HG03196 (cell line): ENCODE results near the gene SAFB.
"Not testable (repeated sequence)": the region's sequence is repeated elsewhere in the genome, so short reads cannot be mapped to it uniquely, and the experiment has no call there.

Experiments used
- ATAC-seq: cut with Tn5 transposase; IDR thresholded peaks from one replicate; pipeline ENCODE4 v1.9.1; 2021; ENCODE audit not compliant: unreplicated experiment

Gene SAFB

DNA sequence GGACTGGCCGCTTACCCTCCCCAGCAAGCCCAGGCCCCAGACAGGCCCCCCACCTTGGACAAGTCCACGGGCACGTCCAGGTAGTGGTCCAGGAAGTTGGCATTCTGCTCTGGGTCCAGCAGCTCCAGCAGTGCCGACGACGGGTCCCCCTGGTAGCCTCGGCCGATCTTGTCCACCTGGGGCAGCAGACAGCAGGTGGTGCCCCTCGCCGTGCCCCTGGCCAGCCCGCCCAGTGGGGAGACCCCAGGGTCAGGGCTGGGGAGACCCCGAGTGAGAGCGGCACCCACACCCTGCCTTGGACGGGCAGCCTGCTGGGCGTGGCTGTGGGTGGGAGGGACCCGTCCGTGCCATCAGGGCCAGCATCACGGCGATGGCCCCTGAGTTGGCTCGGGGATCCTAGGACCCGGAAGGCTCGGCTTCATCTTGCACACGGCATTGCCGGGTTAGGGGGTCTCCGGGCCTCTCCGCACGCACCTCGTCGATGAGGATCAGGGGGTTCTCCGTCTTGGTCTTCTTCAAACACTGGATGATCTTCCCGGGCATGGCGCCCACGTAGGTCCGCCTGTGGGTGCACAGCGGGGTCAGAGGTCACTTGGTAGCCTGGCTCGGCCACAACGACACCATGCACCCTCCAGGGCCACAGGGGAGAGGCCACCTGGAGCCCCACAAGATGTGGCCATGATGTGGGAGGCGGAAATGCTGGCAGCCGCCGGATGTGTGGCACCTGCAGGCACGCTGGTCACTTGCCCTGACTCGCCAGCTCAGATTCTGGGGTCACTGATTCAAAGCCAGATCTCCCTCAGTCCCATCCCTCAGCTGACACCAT lies 73.5 kb downstream of the SAFB start:
- ATAC-seq: no peak

DNA sequence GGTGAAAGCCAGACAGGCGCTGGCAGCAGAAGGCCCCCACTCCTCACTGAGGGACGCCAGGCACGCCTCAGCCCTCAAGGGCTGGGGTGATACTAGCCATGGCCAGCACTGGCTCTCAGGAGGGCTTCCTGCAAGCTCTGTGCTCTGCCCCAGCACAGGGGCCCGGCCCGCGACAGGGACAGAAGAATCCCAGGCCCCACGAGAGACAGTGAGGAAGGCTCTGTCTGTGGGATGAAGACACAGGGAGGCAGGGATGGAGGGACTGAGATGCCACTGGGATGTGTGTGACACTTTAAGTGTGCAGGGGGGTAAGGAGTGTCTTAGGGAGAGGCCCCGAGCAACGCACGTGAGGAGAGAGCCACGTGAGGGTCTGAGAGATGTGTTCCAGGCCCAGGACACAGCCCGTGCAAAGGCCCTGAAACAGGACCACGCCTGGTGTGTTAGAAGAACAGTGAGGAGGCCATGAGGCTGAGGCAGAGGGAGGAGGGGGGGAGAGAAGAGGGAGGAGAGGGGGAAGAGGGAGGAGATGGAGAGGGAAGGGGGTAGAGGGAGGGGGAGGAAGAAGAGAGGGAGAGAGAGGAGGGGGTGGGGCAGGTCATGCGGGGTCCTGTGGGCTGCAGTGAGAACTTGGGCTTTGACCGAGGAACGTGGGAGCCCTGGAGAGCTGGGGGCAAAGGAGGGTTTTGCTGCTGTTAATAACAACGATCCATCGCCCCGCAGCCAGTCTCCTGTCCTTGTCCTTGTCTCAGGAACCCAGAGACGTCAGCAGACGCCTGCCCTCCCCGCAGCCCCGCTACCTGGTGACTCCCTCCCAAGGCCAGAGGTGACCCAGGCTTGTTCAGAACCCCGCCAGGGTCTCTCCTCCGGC lies 74.4 kb downstream of the SAFB start:
- ATAC-seq: no peak

DNA sequence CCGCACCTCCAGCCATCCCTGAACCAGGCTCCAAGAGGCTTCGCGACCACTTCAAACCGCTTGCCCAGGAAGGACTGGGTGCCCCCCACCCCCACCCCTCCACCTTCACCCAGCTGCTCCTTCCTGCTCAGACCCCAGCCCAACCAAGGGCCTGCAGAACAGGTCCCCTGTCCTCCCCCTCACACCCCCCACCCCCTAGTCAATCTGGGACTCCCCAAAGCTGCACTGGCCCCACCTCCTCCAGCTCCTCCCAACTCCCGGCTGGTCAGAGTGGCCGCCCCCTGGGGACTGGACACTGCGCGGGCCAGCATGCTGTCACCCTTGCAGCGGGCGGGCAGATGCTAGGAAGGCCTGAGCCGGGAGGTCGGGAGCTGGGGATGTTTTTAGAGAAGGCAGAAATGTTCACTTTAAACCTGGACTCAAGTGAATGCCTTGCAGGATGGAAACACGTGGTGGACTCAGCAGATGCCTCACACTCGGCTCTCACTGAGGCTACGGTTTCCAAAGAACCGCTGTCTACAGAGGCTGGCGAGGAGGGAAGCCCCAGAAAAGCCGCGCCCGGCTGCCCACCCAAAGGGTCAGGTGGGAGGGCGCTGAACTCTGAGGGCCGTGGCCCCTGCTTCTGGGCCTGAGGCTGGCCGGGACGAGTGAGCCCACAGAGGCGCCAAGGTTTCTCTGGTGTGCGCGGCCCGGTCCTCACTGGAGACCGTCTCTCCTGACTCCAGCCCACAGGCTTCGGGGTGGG lies 75.2 kb downstream of the SAFB start:
- no peak for ATAC-seq

DNA sequence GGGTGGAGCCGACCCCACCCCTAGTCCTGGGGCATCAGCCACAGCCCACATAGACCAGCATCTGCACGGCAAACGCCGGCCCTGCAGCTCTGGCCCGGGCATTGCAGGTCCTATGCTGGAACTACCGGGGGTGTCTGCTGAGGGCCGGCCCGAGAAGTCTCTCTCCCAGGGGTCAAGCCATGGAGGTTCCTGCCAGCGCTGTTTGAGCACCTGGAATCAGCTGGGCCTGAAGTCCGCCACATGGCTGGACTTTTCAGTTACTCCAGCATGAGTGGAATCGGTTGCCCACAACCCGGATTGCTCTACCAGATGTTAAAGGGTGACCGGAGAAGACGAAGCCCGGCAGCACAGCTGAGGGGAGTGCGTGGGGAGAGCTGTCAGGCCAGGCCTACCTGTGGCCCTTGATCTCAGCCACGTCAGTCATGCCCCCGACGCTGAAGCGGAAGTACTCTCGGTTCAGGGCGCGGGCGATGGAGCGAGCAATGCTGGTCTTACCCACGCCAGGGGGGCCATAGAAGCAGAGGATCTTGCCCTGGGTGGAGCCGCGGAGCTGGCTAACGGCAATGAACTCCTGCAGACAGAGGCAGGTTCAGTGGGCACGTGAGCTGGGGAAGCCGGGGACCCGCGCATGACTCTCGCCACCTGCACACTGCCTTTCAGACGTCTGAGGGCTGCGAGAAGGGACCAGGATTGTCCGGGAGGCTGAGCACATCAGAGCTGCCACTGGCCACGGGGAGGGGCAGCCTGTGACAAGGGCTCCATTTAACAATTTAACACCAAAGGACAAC lies 75.9 kb downstream of the SAFB start:
- ATAC-seq: no peak

DNA sequence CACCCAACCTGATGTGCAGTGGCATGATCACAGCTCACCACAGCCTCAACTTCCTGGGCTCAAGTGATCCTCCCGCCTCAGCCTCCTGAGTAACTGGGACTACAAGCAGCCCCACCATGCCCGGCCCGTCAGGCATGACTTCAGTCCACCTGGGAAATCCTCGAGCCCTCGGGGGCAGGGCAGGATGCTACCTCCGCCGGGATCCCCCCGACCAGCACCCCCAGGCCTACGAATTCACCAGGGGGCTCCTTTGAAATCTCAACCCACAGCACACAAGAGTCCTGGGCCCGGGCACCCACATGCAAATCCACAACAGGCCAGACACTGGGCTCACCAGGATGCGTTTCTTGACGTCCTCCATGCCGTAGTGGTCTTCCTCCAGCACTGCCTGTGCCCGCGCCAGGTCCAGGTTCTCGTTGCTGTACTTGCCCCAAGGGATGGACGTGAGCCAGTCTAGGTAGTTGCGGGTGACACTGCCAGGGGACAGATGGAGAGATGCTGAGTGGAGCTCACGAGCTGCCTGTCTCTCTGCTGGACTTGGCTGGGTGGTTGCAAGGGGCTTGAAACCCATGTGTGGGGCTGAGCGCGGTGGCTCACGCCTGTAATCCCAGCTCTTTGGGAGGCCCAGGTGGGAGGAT lies 77.7 kb downstream of the SAFB start:
- ATAC-seq: no peak

DNA sequence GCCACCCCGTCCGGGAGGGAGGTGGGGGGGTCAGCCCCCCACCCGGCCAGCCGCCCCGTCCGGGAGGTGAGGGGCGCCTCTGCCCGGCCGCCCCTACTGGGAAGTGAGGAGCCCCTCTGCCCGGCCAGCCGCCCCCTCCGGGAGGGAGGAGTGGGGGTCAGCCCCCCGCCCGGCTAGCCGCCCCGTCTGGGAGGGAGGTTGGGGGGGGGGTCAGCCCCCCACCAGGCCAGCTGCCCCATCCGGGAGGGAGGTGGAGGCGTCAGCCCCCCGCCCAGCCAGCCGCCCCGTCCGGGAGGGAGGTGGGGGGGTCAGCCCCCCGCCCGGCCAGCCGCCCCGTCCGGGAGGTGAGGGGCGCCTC lies 79.1 kb downstream of the SAFB start:
- ATAC-seq: not testable (repeated sequence)

DNA sequence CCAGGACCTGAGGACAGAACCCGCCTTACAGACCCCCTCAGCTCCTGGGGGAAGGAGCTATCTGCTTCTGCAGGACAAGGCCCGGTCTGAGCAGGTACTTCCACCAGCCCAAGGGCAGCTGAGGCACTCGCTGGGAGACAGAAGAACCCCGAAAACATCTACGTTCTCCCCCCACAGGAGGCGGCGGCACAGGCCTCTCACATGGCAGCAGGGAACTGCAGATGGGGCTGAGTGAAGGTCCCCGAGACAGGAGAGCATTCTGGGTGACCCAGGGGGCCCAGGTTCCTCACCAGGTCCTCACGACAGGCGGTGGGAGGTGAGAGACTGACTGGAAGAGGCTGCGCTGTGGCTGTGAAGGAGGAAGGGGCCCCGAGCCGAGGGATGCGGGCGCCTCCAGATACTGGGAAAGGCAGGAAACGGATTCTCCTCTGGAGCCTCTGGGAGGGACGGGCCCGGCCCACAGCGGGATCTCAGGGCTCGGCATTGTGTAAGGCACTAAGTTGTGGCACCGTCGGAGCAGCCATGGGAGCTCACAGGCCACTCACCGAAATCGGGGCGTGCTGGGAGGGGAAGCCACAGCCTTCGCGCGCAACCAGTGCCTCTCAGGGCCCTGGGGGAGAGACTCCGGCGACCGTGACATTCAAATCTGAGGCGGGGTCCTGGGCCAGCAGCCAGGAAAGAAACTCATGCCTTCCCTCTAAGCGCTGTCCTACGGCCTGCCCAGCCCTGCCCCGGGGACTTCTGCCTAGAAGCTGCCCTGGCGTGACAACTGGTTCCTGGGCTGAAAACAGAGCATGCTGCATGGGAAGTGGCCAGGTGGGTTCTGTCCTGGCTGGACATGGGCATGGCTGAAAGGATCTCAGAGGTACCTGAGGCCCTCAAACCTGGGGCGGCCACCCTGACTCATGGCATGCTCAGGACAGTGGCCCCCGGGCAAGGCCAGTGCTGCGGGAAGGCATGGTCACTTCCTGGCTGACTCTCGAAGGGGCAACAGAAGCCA lies 81.2 kb downstream of the SAFB start:
- ATAC-seq: no peak

DNA sequence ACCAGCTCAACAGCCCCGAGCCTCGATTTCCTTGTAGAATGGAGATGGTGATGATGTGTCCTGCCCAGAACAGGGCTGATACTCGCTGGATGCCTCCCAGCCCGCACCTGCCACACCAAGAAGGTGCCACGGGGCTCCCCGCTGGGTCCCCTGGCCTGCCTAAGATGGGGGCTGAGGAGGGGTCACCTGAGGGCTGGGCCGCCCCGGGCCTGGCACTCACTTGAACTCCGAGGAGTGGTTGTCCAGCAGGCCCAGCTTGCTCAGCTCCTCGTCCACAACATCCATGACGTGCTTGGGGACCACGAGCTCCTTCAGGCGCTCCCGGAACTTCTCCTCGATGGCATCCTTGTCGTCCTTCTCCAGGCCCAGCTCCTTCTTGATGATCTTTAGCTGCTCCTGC lies 82.7 kb downstream of the SAFB start:
- ATAC-seq: no peak

DNA sequence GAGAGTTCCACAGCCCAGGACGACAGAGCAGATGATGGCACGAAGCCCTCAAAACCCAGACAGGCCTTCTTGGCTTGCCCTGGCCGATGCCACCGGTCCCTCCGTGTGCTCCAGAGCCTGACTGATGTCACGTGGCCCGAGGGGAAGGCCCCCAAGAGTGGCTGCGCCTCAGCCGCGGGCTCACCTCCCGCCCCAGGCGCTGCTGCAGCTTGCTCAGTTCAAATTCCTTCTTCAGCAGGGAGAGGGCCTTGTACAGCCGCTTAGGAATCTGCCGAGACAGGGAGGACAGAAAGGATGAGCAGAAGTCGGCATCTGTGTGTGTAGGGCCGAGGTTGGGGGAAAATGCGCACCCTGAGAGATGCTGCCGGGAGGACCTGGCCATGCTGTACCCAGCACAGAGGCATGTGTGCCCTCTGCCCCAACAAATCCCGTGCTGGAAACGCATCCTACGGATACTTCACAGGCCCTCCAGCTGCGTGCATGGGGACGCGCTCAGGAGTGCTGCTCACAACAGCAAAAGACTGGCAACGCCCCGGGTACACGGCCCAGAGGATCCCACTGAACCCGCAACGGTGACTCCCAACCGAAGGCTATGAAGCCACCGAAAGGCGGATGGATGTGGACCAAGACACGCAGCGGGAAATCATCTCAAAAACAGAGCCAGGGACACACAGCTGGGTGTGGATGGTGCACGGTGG lies 84.1 kb downstream of the SAFB start:
- ATAC-seq: no peak

DNA sequence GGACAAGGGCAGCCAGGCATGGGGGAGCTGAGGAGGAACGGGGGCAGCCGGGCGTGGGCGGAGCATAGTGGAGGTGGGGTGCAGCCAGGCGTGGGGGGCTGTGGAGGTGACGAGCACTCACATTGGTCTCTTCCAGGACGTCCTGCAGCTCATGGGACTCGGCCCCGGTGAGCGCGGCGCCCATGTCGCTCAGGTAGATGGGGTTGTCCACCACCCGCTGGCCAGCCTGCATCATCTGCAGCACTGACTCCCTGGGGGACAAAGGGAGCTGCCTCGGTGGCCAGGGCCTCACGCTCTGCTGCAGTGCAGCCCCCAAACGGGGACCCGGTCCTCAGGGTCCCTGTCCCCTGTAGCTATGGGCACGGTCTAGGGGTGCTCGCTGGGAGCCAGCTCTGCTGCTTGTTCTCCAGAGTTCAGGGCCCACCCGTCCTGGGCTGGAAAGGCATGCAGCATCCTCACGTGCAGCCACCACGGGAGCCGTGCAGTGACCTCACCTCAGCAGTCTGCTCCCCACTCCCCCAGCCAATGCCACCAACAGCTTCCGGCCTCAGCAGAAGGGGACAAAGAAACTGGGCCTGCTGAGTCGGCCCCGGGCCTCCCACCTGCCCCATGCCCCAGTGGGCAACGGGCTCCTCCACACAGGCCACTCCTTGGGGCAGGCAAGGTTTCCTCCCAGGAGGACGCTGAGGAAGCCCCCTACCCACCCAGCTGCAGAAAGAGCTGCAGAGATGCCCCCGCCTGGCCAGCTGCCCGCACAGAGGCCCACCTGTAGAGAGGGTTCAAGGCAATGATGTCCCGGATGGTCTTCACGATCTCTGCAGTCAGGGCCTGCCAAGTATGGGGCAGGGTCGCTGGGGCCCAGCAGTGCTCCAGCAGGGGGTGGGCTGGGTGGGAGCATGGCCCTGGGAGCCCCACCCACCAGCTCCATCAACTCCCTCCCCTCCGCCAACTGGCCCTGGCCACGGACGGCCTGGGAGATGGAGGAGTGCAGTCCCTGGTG lies 85.0 kb downstream of the SAFB start:
- ATAC-seq: no peak

DNA sequence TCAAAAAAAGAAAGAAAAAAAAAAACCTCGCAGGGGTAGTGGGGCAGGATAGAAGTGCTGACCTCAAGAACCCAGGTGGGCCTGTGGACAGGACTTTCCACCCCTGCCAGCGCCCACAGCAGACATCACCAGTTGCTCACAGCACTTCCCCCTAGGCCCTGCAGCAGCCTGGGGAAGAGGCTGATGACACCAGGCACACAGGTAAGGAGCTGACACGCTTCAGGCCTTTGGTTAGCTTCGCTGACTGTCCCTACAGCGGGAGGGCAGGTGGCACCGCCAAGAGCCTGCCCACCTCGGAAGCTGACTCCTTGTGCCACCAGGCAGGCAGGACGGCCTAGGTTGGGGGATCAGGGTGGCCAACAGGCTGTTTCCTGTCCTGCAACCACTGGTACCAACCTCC lies 88.1 kb downstream of the SAFB start:
- no peak for ATAC-seq

DNA sequence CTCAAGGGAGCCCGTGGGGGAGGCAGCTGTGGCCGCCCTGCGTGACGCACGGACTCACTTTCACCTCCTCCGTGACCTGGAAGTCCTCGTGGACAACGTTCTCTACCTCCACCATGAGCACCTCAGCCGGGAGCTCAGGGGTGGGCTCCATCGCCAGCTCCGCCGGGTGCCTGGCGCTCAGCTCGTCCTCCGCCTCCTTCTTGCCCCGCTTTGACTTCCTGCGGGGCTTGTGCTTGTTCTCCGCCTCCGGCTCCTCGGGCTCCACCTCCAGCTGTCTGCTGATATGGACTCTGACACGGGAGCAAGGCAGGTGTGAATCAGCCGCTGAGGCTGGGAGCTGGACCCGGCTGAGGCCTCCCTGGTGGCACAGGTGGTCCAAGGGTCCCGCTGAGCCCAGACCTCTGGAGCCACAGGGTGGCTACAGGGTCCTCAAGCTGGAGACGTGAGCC lies 88.9 kb downstream of the SAFB start:
- ATAC-seq: no peak

DNA sequence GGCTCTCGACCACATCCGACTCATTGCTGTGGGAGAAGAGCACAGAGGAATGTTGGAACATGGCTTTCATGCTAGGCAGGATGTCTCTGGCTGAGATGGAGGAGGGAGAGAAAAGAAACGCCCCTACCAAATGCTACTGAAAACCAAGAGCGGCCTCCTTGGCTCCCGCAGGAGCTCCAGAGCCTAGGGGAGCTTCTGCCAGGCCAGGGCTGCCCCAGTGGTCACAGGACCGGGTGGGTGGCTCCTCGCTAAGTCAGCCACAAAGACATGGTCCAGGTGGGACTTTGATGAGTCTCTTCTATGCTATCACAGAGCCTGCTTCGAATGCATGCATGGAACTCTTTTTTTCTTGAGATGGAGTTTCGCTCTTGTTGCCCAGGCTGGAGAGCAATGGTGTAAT lies 90.3 kb downstream of the SAFB start:
- ATAC-seq: no peak

DNA sequence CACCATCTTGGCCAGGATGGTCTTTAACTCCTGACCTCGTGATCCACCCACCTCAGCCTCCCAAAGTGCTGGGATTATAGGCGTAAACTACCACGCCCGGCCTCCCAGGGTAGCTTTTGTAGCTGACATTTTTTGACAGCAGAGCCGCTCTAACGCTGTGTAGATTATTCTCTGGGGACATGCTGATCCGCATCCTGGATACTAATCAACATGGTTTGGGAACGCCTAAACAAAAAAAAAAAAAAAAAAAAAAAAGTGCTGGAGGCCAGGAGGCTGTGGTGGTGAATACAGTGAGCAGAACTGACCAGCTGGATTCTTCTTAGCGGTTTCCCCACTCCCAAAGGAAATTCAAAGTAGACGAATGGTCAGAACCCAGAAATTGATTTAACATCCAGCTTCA lies 91.9 kb downstream of the SAFB start:
- no peak for ATAC-seq

DNA sequence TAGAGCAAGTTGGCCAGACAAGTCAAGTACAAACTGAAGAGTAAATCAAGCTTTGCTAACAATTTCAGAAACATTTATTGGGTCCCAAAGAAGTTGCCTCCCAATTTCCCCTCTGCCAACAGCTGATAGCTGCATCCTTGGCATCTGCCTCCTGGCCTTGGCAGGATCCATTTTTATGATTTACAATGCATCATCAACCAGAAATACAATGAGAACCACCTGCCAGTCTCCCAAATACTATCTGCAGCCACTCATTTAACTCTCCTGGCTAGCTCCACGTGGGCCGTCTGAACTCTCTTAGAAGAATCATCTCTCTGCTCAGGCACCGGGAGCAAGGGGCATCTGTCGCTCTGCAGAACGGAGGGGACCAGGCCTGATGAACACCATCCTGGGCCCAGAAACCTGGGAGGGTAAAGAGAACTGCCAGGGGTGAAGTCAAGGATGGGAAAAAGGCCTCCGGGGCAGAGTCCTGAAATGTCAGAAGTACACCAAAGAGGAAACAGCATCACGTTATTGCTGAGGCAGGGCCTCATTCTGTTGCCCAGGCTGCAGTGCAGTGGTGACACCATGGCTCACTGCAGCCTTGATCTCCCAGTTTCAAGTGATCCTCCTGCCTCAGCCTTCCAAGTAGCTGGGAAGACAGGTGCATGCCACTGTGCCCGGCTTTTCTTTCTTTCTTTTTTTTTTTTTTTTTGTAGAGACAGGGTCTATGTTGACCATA lies 94.5 kb downstream of the SAFB start:
- no peak for ATAC-seq
